ENCODE results near the gene CEP135.

- TF ChIP-seq CTCF (IDR thresholded peaks at IDR 0.05; ENCODE audit: low read length), result no peak
- TF ChIP-seq EZH2phosphoT487 (IDR thresholded peaks at IDR 0.05; ENCODE audit: low read length), result no peak
- TF ChIP-seq EZH2 (optimal IDR thresholded peaks at IDR 0.05; ENCODE audit: low read depth, low read length), result no peak
Measured at GRCh38 chr4:56060036-56060435, 111.3 kb downstream of the CEP135 start.
